A549 (cell line): Measurements from ENCODE around the gene SSBP3. TPM values are rescaled to one million over a fixed set of nuclear protein-coding genes. Genes with fewer than 3 reads are reported as not detected.

Experiments
- ATAC-seq, 2 experiments: fragments of 200-7000 bp in 1 of 2; fragments of >200 bp in 1 of 2; cut with Nextera tagmentation in 1 of 2; cut with Tn5 transposase in 1 of 2; 3 replicates each; pipeline versions ENCODE4 v1.8.0 to v1.9.1; 2018 to 2020; ENCODE audit warnings: mild to moderate bottlenecking in 1 of 2, moderate library complexity in 1 of 2
- CTCF ChIA-PET: fragments of 300-600 bp; sonication (Branson Sonifier 250); formaldehyde crosslinking; extraction: SDS; loops from one replicate; lab custom pipeline; 2021; ENCODE audit warnings: antibody characterized with exemption, inconsistent platforms; lab: Yijun Ruan, JAX
- POLR2A ChIA-PET: fragments of 350-600 bp; formaldehyde crosslinking; extraction: SDS; loops from one replicate; lab custom pipeline; 2021; ENCODE audit warnings: antibody characterized with exemption, inconsistent platforms; lab: Yijun Ruan, JAX
- DNase-seq, 2 experiments: peaks; one replicate each; pipeline versions ENCODE4 v3.0.0 to v3.0.0-alpha.2; 2011 to 2016; ENCODE audit warnings: low read depth in 1 of 2, low spot score in 1 of 2
- FAIRE-seq: peaks from 2 replicates; lab custom pipeline; 2011; peaks lifted over from hg19 to GRCh38; lab: Jason Lieb, UNC
- H3K27ac ChIP-seq, 2 experiments: fragments of >200 bp; sonication (Bioruptor Twin); formaldehyde crosslinking; 3 replicates each; pipeline ENCODE4 v1.5.1; 2016 to 2017
- H3K4me1 ChIP-seq: fragments of >200 bp; sonication (Bioruptor Twin); formaldehyde crosslinking; 3 replicates; pipeline ENCODE4 v1.6.1; 2016
- H3K4me2 ChIP-seq: fragments of >200 bp; sonication (Bioruptor Twin); formaldehyde crosslinking; 3 replicates; pipeline ENCODE4 v1.6.1; 2016
- H3K4me3 ChIP-seq: fragments of >200 bp; sonication (Bioruptor Twin); formaldehyde crosslinking; 3 replicates; pipeline ENCODE4 v1.5.1; 2016
- H3K9me3 ChIP-seq: fragments of >200 bp; sonication (Bioruptor Twin); formaldehyde crosslinking; 3 replicates; pipeline ENCODE4 v1.6.1; 2016
- ATOH8 ChIP-seq: fragments of 250-450 bp; sonication (Bioruptor Pico); IDR thresholded peaks from 2 replicates; pipeline ENCODE4 v1.5.0; 2020; ENCODE audit warnings: low read depth, mild to moderate bottlenecking, moderate library complexity
- BHLHE40 ChIP-seq: IDR thresholded peaks from 2 replicates; pipeline ENCODE4 v1.6.1; 2012; ENCODE audit warnings: low read depth, low read length, inconsistent platforms
- CBX2 ChIP-seq: fragments of 200-600 bp; sonication (generic); IDR thresholded peaks from 2 replicates; pipeline ENCODE4 v1.6.1; 2016; ENCODE audit warnings: low read depth, mild to moderate bottlenecking, borderline replicate concordance
- CEBPB ChIP-seq, 2 experiments: fragments of >200 bp in 1 of 2; sonication (Bioruptor Twin) in 1 of 2; formaldehyde crosslinking in 1 of 2; IDR thresholded peaks; 2 replicates each; pipeline ENCODE4 v1.6.1; 2012 to 2016
- CHD2 ChIP-seq: fragments of 150-350 bp; IDR thresholded peaks from 2 replicates; pipeline ENCODE4 v1.6.1; 2014; ENCODE audit warnings: low read length; ENCODE audit not compliant: partially characterized antibody
- E2F6 ChIP-seq: IDR thresholded peaks from 2 replicates; pipeline ENCODE4 v1.6.1; 2012; ENCODE audit warnings: low read depth, borderline replicate concordance
- EP300 ChIP-seq, 2 experiments: fragments of >200 bp; sonication (Bioruptor Twin); formaldehyde crosslinking; IDR thresholded peaks; 2 replicates in 1 of 2; 3 replicates in 1 of 2; pipeline ENCODE4 v1.6.1; 2016 to 2017
- ESRRA ChIP-seq: fragments of 150-350 bp; IDR thresholded peaks from 2 replicates; pipeline ENCODE4 v1.6.1; 2014; ENCODE audit warnings: mild to moderate bottlenecking, low read length, borderline replicate concordance
- FOSB ChIP-seq: fragments of 250-450 bp; sonication (Bioruptor Pico); IDR thresholded peaks from 2 replicates; pipeline ENCODE4 v1.5.0; 2020; ENCODE audit warnings: mild to moderate bottlenecking, moderate library complexity
- FOXS1 ChIP-seq: fragments of 250-450 bp; sonication (Bioruptor Pico); IDR thresholded peaks from 2 replicates; pipeline ENCODE4 v1.5.0; 2020; ENCODE audit warnings: mild to moderate bottlenecking, moderate library complexity
- GATA3 ChIP-seq: IDR thresholded peaks from 2 replicates; pipeline ENCODE4 v1.6.1; 2012; ENCODE audit warnings: borderline replicate concordance
- HES2 ChIP-seq: fragments of >200 bp; sonication (Bioruptor Twin); formaldehyde crosslinking; IDR thresholded peaks from 2 replicates; pipeline ENCODE4 v1.6.1; 2016
- HOXA7 ChIP-seq: fragments of 250-450 bp; sonication (Bioruptor Pico); IDR thresholded peaks from 2 replicates; pipeline ENCODE4 v1.5.0; 2020; ENCODE audit warnings: mild to moderate bottlenecking, moderate library complexity
- MAFK ChIP-seq: fragments of 450-650 bp; IDR thresholded peaks from 2 replicates; pipeline ENCODE4 v1.6.1; 2014; ENCODE audit not compliant: partially characterized antibody
- MAX ChIP-seq: IDR thresholded peaks from 2 replicates; pipeline ENCODE4 v1.6.1; 2012
- MAZ ChIP-seq: fragments of 150-350 bp; IDR thresholded peaks from 2 replicates; pipeline ENCODE4 v1.6.1; 2014; ENCODE audit warnings: antibody characterized with exemption, low read depth, low read length, borderline replicate concordance
- NFE2L2 ChIP-seq: fragments of 150-350 bp; conservative IDR thresholded peaks from 2 replicates; pipeline ENCODE4 v1.6.1; 2014; ENCODE audit warnings: low read length
- PBX3 ChIP-seq: IDR thresholded peaks from 2 replicates; pipeline ENCODE4 v1.6.1; 2012
- POLR2A ChIP-seq: IDR thresholded peaks from 2 replicates; pipeline ENCODE4 v1.6.1; 2012; ENCODE audit warnings: mild to moderate bottlenecking, low read length
- REST ChIP-seq: fragments of 200-600 bp; sonication (generic); IDR thresholded peaks from 2 replicates; pipeline ENCODE4 v1.6.1; 2016; ENCODE audit warnings: antibody characterized with exemption, mild to moderate bottlenecking, moderate library complexity
- RFX5 ChIP-seq: fragments of 450-650 bp; IDR thresholded peaks from 2 replicates; pipeline ENCODE4 v1.7.1; 2014; ENCODE audit warnings: antibody characterized with exemption, mild to moderate bottlenecking, moderate library complexity
- SMC3 ChIP-seq: fragments of >200 bp; sonication (Bioruptor Twin); formaldehyde crosslinking; IDR thresholded peaks from 3 replicates; pipeline ENCODE4 v1.6.1; 2018; ENCODE audit warnings: inconsistent platforms
- SREBF2 ChIP-seq: fragments of 450-650 bp; IDR thresholded peaks from 2 replicates; pipeline ENCODE4 v1.6.1; 2014; ENCODE audit warnings: mild to moderate bottlenecking, moderate library complexity
- TFCP2L1 ChIP-seq: fragments of 250-450 bp; sonication (Bioruptor Pico); IDR thresholded peaks from 2 replicates; pipeline ENCODE4 v1.5.0; 2021; ENCODE audit warnings: mild to moderate bottlenecking
- TP53 ChIP-seq: fragments of 250-450 bp; sonication (Bioruptor Pico); IDR thresholded peaks from 2 replicates; pipeline ENCODE4 v1.5.0; 2021; ENCODE audit warnings: mild to moderate bottlenecking, moderate library complexity
- ZC3H11A ChIP-seq: fragments of 450-650 bp; IDR thresholded peaks from 2 replicates; pipeline ENCODE4 v1.6.1; 2014; ENCODE audit warnings: antibody characterized with exemption, mild to moderate bottlenecking
- ZFP36 ChIP-seq: fragments of 450-650 bp; IDR thresholded peaks from 2 replicates; pipeline ENCODE4 v1.6.1; 2014; ENCODE audit warnings: borderline replicate concordance; ENCODE audit not compliant: partially characterized antibody
- ZNF302 ChIP-seq: fragments of 250-450 bp; sonication (Bioruptor Pico); IDR thresholded peaks from 2 replicates; pipeline ENCODE4 v1.9.0; 2021; ENCODE audit warnings: inconsistent platforms, mild to moderate bottlenecking, moderate library complexity
- WGBS: methylation state at CpG from one replicate; pipeline ENCODE4 v1.1.6; 2017; ENCODE audit errors: missing lambda C conversion rate; 5-methylcytosine and 5-hydroxymethylcytosine counted together
- polyA plus RNA-seq, 4 experiments: library from polyadenylated mRNA; depleted of rRNA in 3 of 4; stranded (reverse); fragments of >200 nt; fragmentation: RNase III in 1 of 4; extraction: RNeasy Plus Mini Kit Qiagen cat#74134 plus additional on column Dnase treatment in 1 of 4; gene quantifications; 2 replicates in 3 of 4; 3 replicates in 1 of 4; pipeline ENCODE4 v1.2.3, GENCODE V29; 2011 to 2017

The SSBP3 gene
- polyA plus RNA-seq, 2 of the 4 experiments (the other 2 are of a cell fraction): 7.2 to 9.1 TPM

- FAIRE-seq (no peak), ATAC-seq (no peak), DNase-seq (no peak)
- no peak overlapping the region for H3K27ac ChIP-seq
- H3K4me1 ChIP-seq: no peaks in the 10 kb centered on the region
- ChIA-PET POLR2A (no interaction called here), CTCF (interaction anchor here (0.6 to 1.3 kb wide), 4 partner anchors 25 to 398 kb away, joined by 3 to 5 read pairs (median 3); no protein-coding TSS in a partner anchor)
- no peaks in the 10 kb centered on the region for H3K9me3 ChIP-seq
- H3K4me3 ChIP-seq: no peak overlapping the region
- WGBS: 89% methylated on average over 4 of the region's 4 CpGs
- H3K4me2 ChIP-seq: no peak overlapping the region
- no peak for TF ChIP-seq CBX2
- TF ChIP-seq CHD2: no peak
- TF ChIP-seq ZNF302 (CRISPR knock-in tag): no peak
- TF ChIP-seq SREBF2: no peak
- TF ChIP-seq TFCP2L1 (CRISPR knock-in tag): no peak
- TF ChIP-seq HOXA7 (CRISPR knock-in tag): no peak
- no peak for TF ChIP-seq PBX3
- TF ChIP-seq ATOH8 (CRISPR knock-in tag): no peak
- no peak for TF ChIP-seq RFX5
- no peak for TF ChIP-seq HES2
- TF ChIP-seq TP53 (CRISPR knock-in tag): no peak
- no peak for TF ChIP-seq EP300 (IDR thresholded peaks at IDR 0.05)
- no peak for TF ChIP-seq MAFK
- no peak for TF ChIP-seq SMC3
- TF ChIP-seq E2F6: no peak
- TF ChIP-seq NFE2L2: no peak
- no peak for TF ChIP-seq ZC3H11A
- no peak for TF ChIP-seq BHLHE40
- no peak for TF ChIP-seq CEBPB (IDR thresholded peaks at IDR 0.05)
Observed at GRCh38 chr1:54394104-54394503, 12.1 kb downstream of the SSBP3 start.

GRCh38 chr1:54392401-54392800 lies 13.8 kb downstream of the SSBP3 start:
- FAIRE-seq: no peak
- 72% methylated on average over 3 of the region's 3 CpGs for WGBS
- Histone ChIP-seq H3K4me3 (no peak overlapping the region), H3K4me2 (no peak overlapping the region), H3K27ac (no peak overlapping the region), H3K9me3 (no peaks in the 10 kb centered on the region)
- CTCF ChIA-PET: no interaction called here
- TF ChIP-seq TP53 (CRISPR knock-in tag) (no peak), MAZ (no peak), FOXS1 (CRISPR knock-in tag) (no peak), ZFP36 (no peak), ZC3H11A (no peak), PBX3 (no peak), GATA3 (no peak), MAX (no peak), POLR2A (no peak), ESRRA (no peak), ATOH8 (CRISPR knock-in tag) (no peak), REST (no peak), FOSB (CRISPR knock-in tag) (no peak), MAFK (no peak)
- TF ChIP-seq, all 56 proteins: peak for 0
- DNase-seq: no peak
- H3K4me1 ChIP-seq: no peaks in the 10 kb centered on the region
- ATAC-seq: no peak
- POLR2A ChIA-PET: no interaction called here
